Thyroid gland (tissue), 4 donors: ENCODE results near the gene ITGBL1. TPM values are rescaled to one million over a fixed set of nuclear protein-coding genes. Genes with fewer than 3 reads are reported as not detected.

Source experiments
- DNase-seq, 2 donors: peaks; one replicate each; pipeline ENCODE4 v3.0.0-alpha.2; 2019
- H3K27ac ChIP-seq, 3 donors: fragments of 200-600 bp; sonication (generic); 1 replicate in 2 of 3; 2 replicates in 1 of 3; pipeline ENCODE4 v1.5.1; 2016 to 2019; ENCODE audit warnings: mild to moderate bottlenecking in 1 of 3, moderate library complexity in 1 of 3
- H3K27me3 ChIP-seq: fragments of 200-600 bp; sonication (generic); one replicate; pipeline ENCODE4 v1.5.1; 2019
- H3K36me3 ChIP-seq, 2 donors: fragments of 200-600 bp; sonication (generic); one replicate each; pipeline ENCODE4 v1.5.1; 2016 to 2019
- H3K4me1 ChIP-seq, 2 donors: fragments of 200-600 bp; sonication (generic); one replicate each; pipeline ENCODE4 v1.5.1; 2017 to 2019
- H3K4me3 ChIP-seq, 3 donors: fragments of 200-600 bp; sonication (generic); replicated peaks in 1 of 3; 1 replicate in 2 of 3; 2 replicates in 1 of 3; pipeline ENCODE4 v1.5.1; 2016; ENCODE audit warnings: mild to moderate bottlenecking in 1 of 3
- H3K9me3 ChIP-seq: fragments of 200-600 bp; sonication (generic); one replicate; pipeline ENCODE4 v1.5.1; 2017
- POLR2A ChIP-seq, 2 donors: fragments of 450-650 bp; IDR thresholded peaks; one replicate each; pipeline ENCODE4 v1.6.1; 2017; ENCODE audit warnings: antibody characterized with exemption in 2 of 2, mild to moderate bottlenecking in 2 of 2, moderate library complexity in 1 of 2
- WGBS, 2 donors: methylation state at CpG; one replicate each; pipeline ENCODE4 v1.1.5; 2017; 5-methylcytosine and 5-hydroxymethylcytosine counted together
- intact Hi-C: fragments of 100-400 bp; cut with DNase I; formaldehyde crosslinking; loops from one replicate; pipeline ENCODE4 v1.15.1; 2023
- total RNA-seq, 4 donors: library from RNA; depleted of rRNA; stranded (reverse); fragments of >200 nt; gene quantifications; one replicate each; pipeline ENCODE4 v1.2.3, GENCODE V29; 2016
- TF ChIP-seq, protein P1 (sequence below), 6 experiments: fragments of 200-600 bp in 3 of 6; fragments of 450-650 bp in 3 of 6; sonication (generic) in 3 of 6; IDR thresholded peaks; one replicate each; pipeline ENCODE4 v1.5.1; 2016 to 2019; ENCODE audit warnings: antibody characterized with exemption in 6 of 6, mild to moderate bottlenecking in 2 of 6, inconsistent platforms in 1 of 6, moderate library complexity in 1 of 6

The ITGBL1 gene
- total RNA-seq, 4 donors from 2014 or later: 3.4 to 20.6 (median 4.5) TPM

DNA sequence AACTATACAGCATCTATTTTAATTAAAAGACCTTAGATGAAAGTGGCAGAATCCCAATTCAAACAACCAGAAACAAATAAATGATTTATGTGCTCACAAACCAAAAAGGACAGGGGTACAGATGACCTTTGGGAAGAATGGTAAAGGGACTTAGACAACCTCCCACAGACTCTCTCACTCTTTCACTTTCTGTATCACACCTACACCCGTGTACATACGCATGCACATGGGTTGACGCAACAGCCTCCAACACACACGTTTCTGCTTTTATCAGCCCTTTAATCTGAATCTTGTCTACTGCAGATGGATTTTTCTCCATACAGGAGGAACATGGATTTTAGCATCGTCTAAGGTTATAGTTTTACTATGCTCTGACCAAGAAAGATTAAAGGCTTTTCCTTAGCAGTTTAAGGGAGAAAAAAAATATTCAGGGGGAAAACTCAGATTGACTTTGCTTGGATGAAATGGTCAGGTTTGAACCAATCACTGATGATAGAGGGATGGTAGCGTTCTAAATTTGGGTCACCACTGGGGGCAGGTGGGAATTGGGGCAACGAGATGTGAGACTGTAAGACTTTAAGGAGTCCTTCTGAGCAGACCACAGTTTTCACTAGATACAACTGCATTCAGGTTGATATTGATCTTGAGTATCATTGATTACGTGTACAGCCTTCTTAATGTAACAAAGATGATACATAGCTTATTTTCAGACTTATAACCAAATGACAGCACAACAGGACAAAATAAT lies 166.1 kb downstream of the ITGBL1 start:
- H3K27ac ChIP-seq: no peak overlapping the region
- H3K27me3 ChIP-seq: no peaks in the 10 kb centered on the region
- H3K4me3 ChIP-seq: no peak overlapping the region
- DNase-seq: no peak
- TF ChIP-seq, protein P1, sequence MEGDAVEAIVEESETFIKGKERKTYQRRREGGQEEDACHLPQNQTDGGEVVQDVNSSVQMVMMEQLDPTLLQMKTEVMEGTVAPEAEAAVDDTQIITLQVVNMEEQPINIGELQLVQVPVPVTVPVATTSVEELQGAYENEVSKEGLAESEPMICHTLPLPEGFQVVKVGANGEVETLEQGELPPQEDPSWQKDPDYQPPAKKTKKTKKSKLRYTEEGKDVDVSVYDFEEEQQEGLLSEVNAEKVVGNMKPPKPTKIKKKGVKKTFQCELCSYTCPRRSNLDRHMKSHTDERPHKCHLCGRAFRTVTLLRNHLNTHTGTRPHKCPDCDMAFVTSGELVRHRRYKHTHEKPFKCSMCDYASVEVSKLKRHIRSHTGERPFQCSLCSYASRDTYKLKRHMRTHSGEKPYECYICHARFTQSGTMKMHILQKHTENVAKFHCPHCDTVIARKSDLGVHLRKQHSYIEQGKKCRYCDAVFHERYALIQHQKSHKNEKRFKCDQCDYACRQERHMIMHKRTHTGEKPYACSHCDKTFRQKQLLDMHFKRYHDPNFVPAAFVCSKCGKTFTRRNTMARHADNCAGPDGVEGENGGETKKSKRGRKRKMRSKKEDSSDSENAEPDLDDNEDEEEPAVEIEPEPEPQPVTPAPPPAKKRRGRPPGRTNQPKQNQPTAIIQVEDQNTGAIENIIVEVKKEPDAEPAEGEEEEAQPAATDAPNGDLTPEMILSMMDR (IDR thresholded peaks at IDR 0.05): no peak
- TF ChIP-seq POLR2A (IDR thresholded peaks at IDR 0.05): no peak
- intact Hi-C loops: no loop called here
- H3K9me3 ChIP-seq: no peaks in the 10 kb centered on the region
- peaks cover 1 to 9% of the 10 kb centered on the region in 2 donors for H3K4me1 ChIP-seq
- H3K36me3 ChIP-seq: no peaks in the 10 kb centered on the region
- 76 to 83% methylated on average over 8 of the region's 8 CpGs for WGBS, 2 donors

- DNase-seq: no peak
- no peak overlapping the region for H3K27ac ChIP-seq
- intact Hi-C loops: no loop called here
- TF ChIP-seq, protein P1 (IDR thresholded peaks at IDR 0.05): no peak
- no peak for TF ChIP-seq POLR2A (IDR thresholded peaks at IDR 0.05)
- no peak overlapping the region for H3K4me3 ChIP-seq
- H3K36me3 ChIP-seq: no peaks in the 10 kb centered on the region
- peaks cover 6 to 18% of the 10 kb centered on the region in 2 donors for H3K4me1 ChIP-seq
- no peaks in the 10 kb centered on the region for H3K27me3 ChIP-seq
- 91 to 92% methylated on average over 2 of the region's 2 CpGs for WGBS, 2 donors
- H3K9me3 ChIP-seq: no peaks in the 10 kb centered on the region
These were observed 168.6 kb downstream of the ITGBL1 start for GRCh38 chr13:101621099-101621498.

DNA sequence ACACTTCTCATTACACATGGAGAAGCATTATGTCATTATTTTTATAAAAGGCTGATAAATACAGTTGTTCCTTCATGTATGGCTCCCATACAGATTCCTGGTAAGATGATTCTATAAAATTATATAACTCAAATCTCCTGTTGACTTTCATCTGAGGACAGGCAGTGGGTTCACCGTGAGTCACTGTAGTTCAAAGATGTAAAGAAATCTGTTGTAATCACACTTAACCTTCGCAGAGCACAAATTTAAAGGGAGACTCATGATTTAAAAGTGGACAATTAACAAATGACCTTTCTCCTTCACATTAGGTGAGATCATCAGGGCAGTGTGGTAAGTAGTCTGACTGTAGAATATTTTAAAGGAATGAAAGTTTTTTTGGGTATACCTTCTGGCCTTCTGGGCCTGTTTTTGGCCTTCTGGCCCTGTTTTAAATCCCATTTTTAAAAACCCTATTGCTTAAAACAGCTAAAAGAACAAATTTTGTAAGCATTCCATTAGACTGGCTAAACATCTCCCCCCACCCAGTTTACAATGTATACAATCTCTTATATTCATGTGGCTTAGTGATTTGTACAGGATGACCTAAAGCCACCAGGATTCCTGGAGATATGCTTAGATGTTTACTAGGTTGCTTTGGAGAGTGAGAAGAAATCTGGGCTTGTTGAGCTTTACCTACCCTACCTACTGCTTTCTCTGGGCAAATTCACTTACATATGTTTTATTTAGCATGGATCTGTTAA lies 171.2 kb downstream of the ITGBL1 start:
- TF ChIP-seq, protein P1 (IDR thresholded peaks at IDR 0.05): no peak
- no peak for TF ChIP-seq POLR2A (IDR thresholded peaks at IDR 0.05)
- DNase-seq: no peak
- WGBS, 2 donors: 75 to 78% methylated on average over 2 of the region's 2 CpGs
- Histone ChIP-seq H3K4me1 (peaks cover 6 to 18% of the 10 kb centered on the region in 2 donors), H3K36me3 (no peaks in the 10 kb centered on the region), H3K27ac (peak overlapping the region; percentile 48 to 59 (median 55)), H3K9me3 (no peaks in the 10 kb centered on the region), H3K27me3 (no peaks in the 10 kb centered on the region), H3K4me3 (no peak overlapping the region)
- intact Hi-C loops: no loop called here

DNA sequence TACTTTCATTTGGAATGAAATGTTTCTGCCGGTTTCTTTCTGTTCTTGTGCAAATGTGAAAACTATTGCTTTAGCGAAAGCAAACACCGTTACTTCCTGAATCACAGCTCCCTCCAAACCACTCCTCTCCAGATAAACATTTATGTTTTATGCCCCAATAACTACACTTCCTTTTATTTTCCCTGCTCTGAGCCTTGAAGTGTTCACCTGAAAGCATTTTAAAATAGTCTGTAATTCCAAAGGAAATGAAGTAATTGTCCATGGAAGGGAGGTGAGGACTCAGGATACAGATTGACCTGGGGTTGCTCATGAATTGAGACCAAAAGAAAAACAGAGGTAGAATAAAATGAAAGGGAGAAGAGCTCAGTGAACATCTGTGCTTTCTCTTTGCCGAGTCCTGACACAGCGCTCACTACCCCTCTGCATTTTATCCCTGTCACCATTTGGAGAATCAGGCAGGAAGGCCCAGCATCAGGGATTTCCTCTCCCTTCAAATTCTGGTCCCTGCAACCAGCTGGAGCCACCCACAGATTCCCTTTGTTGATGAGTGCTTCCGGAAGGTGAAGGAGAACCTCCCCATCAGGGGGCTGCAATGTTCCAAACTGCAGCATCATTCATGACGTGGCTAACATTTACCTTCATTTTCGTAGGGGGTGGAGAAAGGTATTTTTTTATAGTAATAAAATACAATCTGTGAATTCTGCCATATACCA lies 171.9 kb downstream of the ITGBL1 start:
- Histone ChIP-seq H3K27me3 (no peaks in the 10 kb centered on the region), H3K4me1 (peaks cover 6 to 18% of the 10 kb centered on the region in 2 donors), H3K4me3 (no peak overlapping the region), H3K36me3 (no peaks in the 10 kb centered on the region), H3K9me3 (no peaks in the 10 kb centered on the region), H3K27ac (peak overlapping the region; percentile 48 to 59 (median 55))
- no peak for DNase-seq
- no peak for TF ChIP-seq POLR2A (IDR thresholded peaks at IDR 0.05)
- TF ChIP-seq, protein P1 (IDR thresholded peaks at IDR 0.05): no peak
- intact Hi-C loops: no loop called here
- 39 to 41% methylated on average over 8 of the region's 8 CpGs for WGBS, 2 donors
